IMR-90 (cell line): Measurements from ENCODE around the gene KRTAP12-1. TPM values are rescaled to one million over a fixed set of nuclear protein-coding genes. Genes with fewer than 3 reads are reported as not detected.

ENCODE experiments used
- ATAC-seq: fragments of 200-7000 bp; cut with Tn5 transposase; 2 replicates; pipeline ENCODE4 v1.9.1; 2020; ENCODE audit warnings: low read depth, mild to moderate bottlenecking, moderate library complexity
- BruUV-seq: library from RNA; stranded (reverse); fragments of 400-500 nt; replicated peaks from 2 replicates; lab custom pipeline; 2021; lab: Mats Ljungman, UMichigan
- CTCF ChIA-PET: fragments of 300-600 bp; formaldehyde crosslinking; extraction: SDS; loops from one replicate; lab custom pipeline; 2021; ENCODE audit warnings: antibody characterized with exemption; lab: Yijun Ruan, JAX
- POLR2A ChIA-PET: fragments of 300-600 bp; sonication (Branson Sonifier 250); formaldehyde crosslinking; loops from one replicate; lab custom pipeline; 2022; ENCODE audit warnings: antibody characterized with exemption; ENCODE audit not compliant: unreplicated experiment; lab: Charles Lee
- DNase-seq: peaks from one replicate; pipeline ENCODE4 v3.0.0; 2013
- H2AFZ ChIP-seq: replicated peaks from 2 replicates; pipeline ENCODE3; 2013; ENCODE audit warnings: low read length, mild to moderate bottlenecking; ENCODE audit not compliant: poor library complexity
- H2AK5ac ChIP-seq: 2 replicates; pipeline ENCODE4 v1.6.1; 2013; ENCODE audit warnings: low read depth, low read length, inconsistent platforms
- H2AK9ac ChIP-seq: replicated peaks from 2 replicates; pipeline ENCODE3; 2013; ENCODE audit warnings: mild to moderate bottlenecking, low read depth, low read length, moderate library complexity; ENCODE audit not compliant: poor library complexity
- H2BK120ac ChIP-seq: 2 replicates; pipeline ENCODE4 v1.6.1; 2013; ENCODE audit warnings: low read depth, low read length, inconsistent platforms
- H2BK15ac ChIP-seq: 3 replicates; pipeline ENCODE4 v1.6.1; 2013; ENCODE audit warnings: low read depth, low read length, inconsistent platforms
- H2BK20ac ChIP-seq: 2 replicates; pipeline ENCODE4 v1.6.1; 2013; ENCODE audit warnings: low read depth, mild to moderate bottlenecking, inconsistent platforms, low read length, moderate library complexity
- H2BK5ac ChIP-seq: 2 replicates; pipeline ENCODE4 v1.6.1; 2013; ENCODE audit warnings: mild to moderate bottlenecking, low read depth, low read length, inconsistent platforms; ENCODE audit not compliant: poor library complexity, severe bottlenecking
- H3K14ac ChIP-seq: replicated peaks from 2 replicates; pipeline ENCODE4 v1.6.1; 2013; ENCODE audit warnings: low read depth, low read length, inconsistent platforms
- H3K18ac ChIP-seq: 2 replicates; pipeline ENCODE4 v1.6.1; 2013; ENCODE audit warnings: low read depth, low read length, control low read depth
- H3K23ac ChIP-seq: 2 replicates; pipeline ENCODE4 v1.6.1; 2013; ENCODE audit warnings: low read depth, low read length, inconsistent platforms
- H3K27ac ChIP-seq: 2 replicates; pipeline ENCODE4 v1.5.1; 2013; ENCODE audit warnings: mild to moderate bottlenecking, control low read depth, low read length; ENCODE audit not compliant: insufficient read depth
- H3K27me3 ChIP-seq: 2 replicates; pipeline ENCODE4 v1.6.1; 2013; ENCODE audit warnings: low read length; ENCODE audit not compliant: control insufficient read depth, insufficient read depth
- H3K36me3 ChIP-seq: 2 replicates; pipeline ENCODE4 v1.6.1; 2013; ENCODE audit warnings: low read length, mixed read lengths; ENCODE audit not compliant: control insufficient read depth, insufficient read depth
- H3K4ac ChIP-seq: 2 replicates; pipeline ENCODE4 v1.6.1; 2013; ENCODE audit warnings: low read depth, low read length, inconsistent platforms
- H3K4me1 ChIP-seq: 2 replicates; pipeline ENCODE4 v1.6.1; 2013; ENCODE audit warnings: low read length, mixed read lengths; ENCODE audit not compliant: control insufficient read depth, insufficient read depth
- H3K4me2 ChIP-seq: 2 replicates; pipeline ENCODE4 v1.6.1; 2013; ENCODE audit warnings: low read depth, mild to moderate bottlenecking, control low read depth, low read length, moderate library complexity
- H3K4me3 ChIP-seq: 2 replicates; pipeline ENCODE4 v1.5.1; 2013; ENCODE audit warnings: low read depth, mild to moderate bottlenecking, control low read depth, low read length, moderate library complexity; ENCODE audit not compliant: insufficient read depth
- H3K56ac ChIP-seq: 2 replicates; pipeline ENCODE4 v1.6.1; 2013; ENCODE audit warnings: low read length, inconsistent platforms; ENCODE audit not compliant: insufficient read depth; ENCODE audit errors: extremely low read depth
- H3K79me1 ChIP-seq, 2 experiments: 2 replicates each; pipeline ENCODE4 v1.6.1; 2013; ENCODE audit warnings: low read length in 2 of 2, inconsistent platforms in 1 of 2, low read depth in 1 of 2
- H3K9ac ChIP-seq: 2 replicates; pipeline ENCODE4 v1.6.1; 2013; ENCODE audit warnings: low read depth, low read length, control low read depth
- H3K9me1 ChIP-seq: 2 replicates; pipeline ENCODE4 v1.6.1; 2013; ENCODE audit warnings: low read length, inconsistent platforms; ENCODE audit not compliant: insufficient read depth
- H3K9me3 ChIP-seq: 2 replicates; pipeline ENCODE4 v1.6.1; 2013; ENCODE audit warnings: low read length; ENCODE audit not compliant: control insufficient read depth, insufficient read depth
- H4K20me1 ChIP-seq: 2 replicates; pipeline ENCODE4 v1.6.1; 2013; ENCODE audit warnings: low read length, inconsistent platforms; ENCODE audit not compliant: insufficient read depth
- H4K5ac ChIP-seq: 2 replicates; pipeline ENCODE4 v1.6.1; 2013; ENCODE audit warnings: mild to moderate bottlenecking, low read depth, low read length, control low read depth
- H4K8ac ChIP-seq, 2 experiments: 2 replicates each; pipeline ENCODE4 v1.6.1; 2013; ENCODE audit warnings: low read depth in 2 of 2, low read length in 2 of 2, control low read depth in 1 of 2, inconsistent platforms in 1 of 2
- H4K91ac ChIP-seq: 2 replicates; pipeline ENCODE4 v1.6.1; 2013; ENCODE audit warnings: low read depth, low read length, inconsistent platforms; ENCODE audit not compliant: insufficient read depth
- BHLHE40 ChIP-seq: fragments of 150-350 bp; IDR thresholded peaks from 2 replicates; pipeline ENCODE4 v1.6.1; 2016; ENCODE audit warnings: mild to moderate bottlenecking, low read depth, low read length
- CEBPB ChIP-seq: IDR thresholded peaks from 2 replicates; pipeline ENCODE4 v1.6.1; 2012; ENCODE audit warnings: low read depth, low read length, improper control_type of control experiment
- FOS ChIP-seq: fragments of 150-350 bp; IDR thresholded peaks from 2 replicates; pipeline ENCODE4 v1.6.1; 2016; ENCODE audit warnings: low read depth, low read length
- POLR2A ChIP-seq: IDR thresholded peaks from 2 replicates; pipeline ENCODE4 v1.6.1; 2012; ENCODE audit warnings: mild to moderate bottlenecking, low read depth, low read length
- WGBS, 2 experiments: methylation state at CpG; one replicate each; pipeline versions ENCODE4 v1.1.5 to v1.1.7; 2013; ENCODE audit warnings: missing lambda C conversion rate in 2 of 2; ENCODE audit not compliant: insufficient read length in 1 of 2; ENCODE audit errors: extremely low coverage in 2 of 2; 5-methylcytosine and 5-hydroxymethylcytosine counted together
- dilution Hi-C: fragments of 300-500 bp; cut with HindIII; formaldehyde crosslinking; loops from one replicate; pipeline ENCODE4 v1.14.3; 2018; ENCODE audit warnings: low sequenced_read_pairs; ENCODE audit not compliant: unreplicated experiment
- in situ Hi-C: fragments of 300-500 bp; cut with MboI; formaldehyde crosslinking; loops from 3 replicates; pipeline ENCODE4 v1.14.3; 2019; ENCODE audit warnings: low sequenced_read_pairs, inconsistent platforms, mixed read lengths
- intact Hi-C: fragments of 100-400 bp; cut with micrococcal nuclease; formaldehyde crosslinking; loops from 2 replicates; pipeline ENCODE4 v1.10.0; 2022
- polyA plus RNA-seq, 3 experiments: library from polyadenylated mRNA; depleted of rRNA; stranded (reverse); fragments of >200 nt; gene quantifications; 2 replicates each; pipeline ENCODE4 v1.2.3, GENCODE V29; 2012; ENCODE audit warnings: low replicate concordance in 1 of 3
- total RNA-seq: library from RNA; depleted of rRNA; stranded (reverse); fragments of >200 nt; gene quantifications from 2 replicates; pipeline ENCODE4 v1.2.3, GENCODE V29; 2012
- TF ChIP-seq, protein P1 (sequence below): conservative IDR thresholded peaks from 2 replicates; pipeline ENCODE4 v1.5.1; 2012; ENCODE audit warnings: mild to moderate bottlenecking, low read depth, low read length, improper control_type of control experiment

The KRTAP12-1 gene
- total and polyA plus RNA-seq, 2 of the 4 experiments (the other 2 are of a cell fraction): not detected

DNA sequence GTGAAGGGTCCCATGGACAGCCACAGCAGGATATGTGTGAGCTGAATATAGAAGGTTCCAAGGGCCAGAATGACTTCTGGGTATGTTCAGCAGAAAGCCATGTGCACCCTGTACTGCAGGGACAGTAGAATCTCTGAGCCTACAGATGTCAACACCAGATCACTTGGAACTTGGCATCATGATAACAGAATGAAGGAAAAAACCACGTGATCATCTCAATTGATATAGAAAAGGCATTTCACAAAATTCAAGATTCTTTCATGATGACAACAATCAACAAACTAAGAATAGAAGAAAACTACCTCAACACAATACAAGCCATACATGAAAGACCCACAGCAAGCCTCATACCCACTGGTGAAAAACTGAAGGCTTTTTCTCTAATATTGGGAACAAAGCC, 14.4 kb downstream of the KRTAP12-1 start:
- Histone ChIP-seq H2BK15ac (no peak overlapping the region), H2BK5ac (no peak overlapping the region), H3K14ac (no peak overlapping the region), H3K56ac (no peak overlapping the region), H3K27ac (no peak overlapping the region), H3K36me3 (no peaks in the 10 kb centered on the region), H3K79me1 (no peaks in the 10 kb centered on the region), H3K18ac (no peak overlapping the region), H4K8ac (no peak overlapping the region), H3K4me3 (no peak overlapping the region), H4K91ac (no peak overlapping the region), H3K9me3 (peaks cover 3% of the 10 kb centered on the region; the same call in 1 of the 2 replicates), H2AK9ac (no peak overlapping the region), H2BK120ac (no peak overlapping the region), H3K4me1 (no peaks in the 10 kb centered on the region), H3K4ac (no peak overlapping the region), H3K9me1 (no peaks in the 10 kb centered on the region), H4K5ac (no peak overlapping the region), H2AFZ (no peak overlapping the region), H2BK20ac (no peak overlapping the region), H3K27me3 (0 out of 2 replicates have a peak, but pooled peaks cover 3% of the 10 kb centered on the region), H4K20me1 (no peaks in the 10 kb centered on the region), H3K23ac (no peak overlapping the region), H3K4me2 (no peak overlapping the region), H3K9ac (no peak overlapping the region), H2AK5ac (no peak overlapping the region)
- DNase-seq (no peak), ATAC-seq (no peak)
- no CpG with 5 or more reads among the region's 1 CpG for WGBS, 2 experiments
- in situ Hi-C loops: no loop called here
- POLR2A ChIA-PET: no interaction called here
- dilution Hi-C loops: no loop called here
- TF ChIP-seq CEBPB: no peak
- TF ChIP-seq, protein P1, sequence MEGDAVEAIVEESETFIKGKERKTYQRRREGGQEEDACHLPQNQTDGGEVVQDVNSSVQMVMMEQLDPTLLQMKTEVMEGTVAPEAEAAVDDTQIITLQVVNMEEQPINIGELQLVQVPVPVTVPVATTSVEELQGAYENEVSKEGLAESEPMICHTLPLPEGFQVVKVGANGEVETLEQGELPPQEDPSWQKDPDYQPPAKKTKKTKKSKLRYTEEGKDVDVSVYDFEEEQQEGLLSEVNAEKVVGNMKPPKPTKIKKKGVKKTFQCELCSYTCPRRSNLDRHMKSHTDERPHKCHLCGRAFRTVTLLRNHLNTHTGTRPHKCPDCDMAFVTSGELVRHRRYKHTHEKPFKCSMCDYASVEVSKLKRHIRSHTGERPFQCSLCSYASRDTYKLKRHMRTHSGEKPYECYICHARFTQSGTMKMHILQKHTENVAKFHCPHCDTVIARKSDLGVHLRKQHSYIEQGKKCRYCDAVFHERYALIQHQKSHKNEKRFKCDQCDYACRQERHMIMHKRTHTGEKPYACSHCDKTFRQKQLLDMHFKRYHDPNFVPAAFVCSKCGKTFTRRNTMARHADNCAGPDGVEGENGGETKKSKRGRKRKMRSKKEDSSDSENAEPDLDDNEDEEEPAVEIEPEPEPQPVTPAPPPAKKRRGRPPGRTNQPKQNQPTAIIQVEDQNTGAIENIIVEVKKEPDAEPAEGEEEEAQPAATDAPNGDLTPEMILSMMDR: no peak
- TF ChIP-seq POLR2A: no peak
- no peak for TF ChIP-seq FOS
- no peak for TF ChIP-seq BHLHE40
- CTCF ChIA-PET: no interaction called here
- BruUV-seq: no TSS peak
- intact Hi-C loops: no loop called here
